GM21367 (cell line): ENCODE measurements around the gene HTT.
"Not testable (repeated sequence)": the region's sequence is repeated elsewhere in the genome, so short reads cannot be mapped to it uniquely, and the experiment has no call there.

ENCODE experiments used
- ATAC-seq: cut with Tn5 transposase; IDR thresholded peaks from one replicate; pipeline ENCODE4 v1.9.1; 2021; ENCODE audit not compliant: unreplicated experiment

The HTT gene

DNA sequence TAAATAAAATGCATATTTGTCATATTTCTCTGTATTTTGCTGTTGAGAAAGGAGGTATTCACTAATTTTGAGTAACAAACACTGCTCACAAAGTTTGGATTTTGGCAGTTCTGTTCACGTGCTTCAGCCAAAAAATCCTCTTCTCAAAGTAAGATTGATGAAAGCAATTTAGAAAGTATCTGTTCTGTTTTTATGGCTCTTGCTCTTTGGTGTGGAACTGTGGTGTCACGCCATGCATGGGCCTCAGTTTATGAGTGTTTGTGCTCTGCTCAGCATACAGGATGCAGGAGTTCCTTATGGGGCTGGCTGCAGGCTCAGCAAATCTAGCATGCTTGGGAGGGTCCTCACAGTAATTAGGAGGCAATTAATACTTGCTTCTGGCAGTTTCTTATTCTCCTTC is 3.3 kb downstream of the HTT start:
- peak; percentile 20 for ATAC-seq

DNA sequence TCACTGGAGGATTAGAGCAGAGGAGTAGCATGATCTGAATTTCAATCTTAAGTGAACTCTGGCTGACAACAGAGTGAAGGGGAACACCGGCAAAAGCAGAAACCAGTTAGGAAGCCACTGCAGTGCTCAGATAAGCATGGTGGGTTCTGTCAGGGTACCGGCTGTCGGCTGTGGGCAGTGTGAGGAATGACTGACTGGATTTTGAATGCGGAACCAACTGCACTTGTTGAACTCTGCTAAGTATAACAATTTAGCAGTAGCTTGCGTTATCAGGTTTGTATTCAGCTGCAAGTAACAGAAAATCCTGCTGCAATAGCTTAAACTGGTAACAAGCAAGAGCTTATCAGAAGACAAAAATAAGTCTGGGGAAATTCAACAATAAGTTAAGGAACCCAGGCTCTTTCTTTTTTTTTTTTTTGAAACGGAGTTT is 5.2 kb downstream of the HTT start:
- ATAC-seq: no peak

DNA sequence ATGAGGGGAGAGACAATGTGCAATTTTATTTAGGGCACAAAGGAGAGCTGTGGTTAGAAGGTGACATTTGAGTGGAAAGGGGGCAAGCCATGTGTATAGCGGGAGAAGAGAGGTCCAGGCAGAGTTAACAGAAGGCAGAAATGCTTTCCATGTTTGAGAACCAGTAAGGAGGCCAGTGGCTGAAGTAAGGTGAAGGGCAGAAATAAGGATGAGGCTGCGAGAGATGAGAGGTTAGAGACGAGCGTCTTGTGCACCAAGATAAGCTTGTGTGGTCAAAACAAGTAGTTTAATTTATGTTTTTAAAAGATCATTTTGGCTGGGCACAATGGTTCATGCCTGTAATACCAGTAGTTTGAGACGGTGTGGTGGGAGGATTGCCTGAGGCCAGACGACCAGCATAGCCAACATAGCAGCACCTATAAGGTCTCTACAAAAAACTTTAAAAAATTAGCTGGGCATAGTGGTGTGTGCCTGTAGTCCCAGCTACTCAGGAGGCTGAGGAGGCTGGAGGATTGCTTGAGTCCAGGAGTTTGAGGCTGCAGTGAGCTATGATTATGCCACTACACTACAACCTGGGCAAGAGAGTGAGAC is 8.5 kb downstream of the HTT start:
- no peak for ATAC-seq

DNA sequence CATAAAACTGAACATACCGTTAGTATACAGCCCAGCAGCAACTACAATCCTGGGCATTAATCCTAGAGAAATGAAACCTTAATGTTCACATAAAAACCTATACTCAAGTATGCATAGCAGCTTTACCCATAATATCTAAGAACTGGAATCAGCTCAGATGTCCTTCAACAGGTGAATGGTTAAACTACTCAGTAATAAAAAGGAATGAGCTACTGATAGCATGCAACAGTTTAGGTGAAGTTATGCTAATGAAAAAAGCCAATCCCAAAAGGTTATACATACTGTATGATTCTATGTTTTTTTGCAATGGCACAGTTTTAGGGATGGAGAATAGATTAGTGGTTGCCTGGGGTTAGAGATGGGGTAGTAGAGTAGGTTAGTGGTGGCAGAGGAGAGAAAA is 9.3 kb downstream of the HTT start:
- no peak for ATAC-seq

DNA sequence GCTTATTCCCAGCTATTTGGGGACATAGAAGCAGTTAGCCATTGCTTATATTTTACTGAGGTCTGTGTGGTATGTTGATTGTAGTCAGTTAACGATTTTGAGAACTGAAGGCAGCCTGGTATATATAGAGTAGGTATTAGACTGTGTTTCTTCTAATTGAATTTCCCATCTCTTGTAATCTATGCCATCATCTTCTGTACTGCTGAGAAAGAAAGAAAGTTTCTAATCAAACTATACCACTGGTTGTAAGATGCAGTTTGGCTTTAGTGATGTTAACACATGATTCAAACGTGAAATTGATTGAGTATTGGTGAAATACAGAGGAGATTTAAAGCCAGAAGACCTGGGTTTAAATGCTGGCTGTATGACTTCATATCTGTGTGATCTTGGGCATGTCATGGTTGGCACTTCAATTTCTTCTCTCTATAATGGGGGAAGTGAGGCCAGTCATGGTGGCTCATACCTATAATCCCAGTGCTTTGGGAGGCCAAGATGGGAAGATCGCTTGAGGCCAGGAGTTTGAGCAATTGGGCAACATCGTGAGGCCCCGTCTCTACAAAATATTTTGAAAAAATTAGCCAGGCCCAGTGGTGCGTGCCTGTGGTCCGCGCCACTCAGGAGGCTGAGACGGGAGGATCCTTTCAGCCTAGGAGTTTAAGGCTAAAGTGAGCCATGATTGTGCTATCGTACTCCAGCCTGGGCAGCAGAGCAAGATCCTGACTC is 11.6 kb downstream of the HTT start:
- ATAC-seq: no peak

DNA sequence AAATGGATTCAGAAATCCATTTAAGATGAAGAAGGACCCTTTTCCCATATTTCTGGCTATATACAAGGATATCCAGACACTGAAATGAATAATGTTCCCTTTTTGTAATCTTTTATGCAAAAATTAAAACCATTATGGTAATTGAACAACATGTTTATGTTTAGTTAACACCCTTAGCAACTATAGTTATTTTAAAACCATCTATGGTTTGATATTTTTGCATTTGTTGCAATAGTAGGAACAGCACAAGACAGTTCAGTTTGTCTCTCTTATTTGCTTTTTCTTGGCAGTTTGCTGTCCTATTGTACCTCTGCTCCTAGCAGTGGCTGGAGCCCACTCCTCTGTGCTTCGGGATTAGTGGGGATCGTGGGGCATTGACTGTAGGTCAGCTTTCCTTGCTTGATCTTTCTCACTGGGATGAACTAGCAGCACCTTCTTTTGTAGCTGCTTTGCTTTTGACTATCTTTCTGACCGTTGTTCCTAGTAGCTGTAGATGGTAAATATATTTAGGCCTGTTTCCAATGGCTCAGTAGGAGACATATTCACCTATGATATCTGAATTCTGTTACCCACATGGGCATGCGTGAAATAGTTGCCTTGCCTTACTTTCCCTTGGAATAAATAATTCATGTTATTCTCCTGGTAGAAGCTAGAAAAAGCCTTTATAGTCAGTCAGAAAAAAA is 12.8 kb downstream of the HTT start:
- no peak for ATAC-seq

DNA sequence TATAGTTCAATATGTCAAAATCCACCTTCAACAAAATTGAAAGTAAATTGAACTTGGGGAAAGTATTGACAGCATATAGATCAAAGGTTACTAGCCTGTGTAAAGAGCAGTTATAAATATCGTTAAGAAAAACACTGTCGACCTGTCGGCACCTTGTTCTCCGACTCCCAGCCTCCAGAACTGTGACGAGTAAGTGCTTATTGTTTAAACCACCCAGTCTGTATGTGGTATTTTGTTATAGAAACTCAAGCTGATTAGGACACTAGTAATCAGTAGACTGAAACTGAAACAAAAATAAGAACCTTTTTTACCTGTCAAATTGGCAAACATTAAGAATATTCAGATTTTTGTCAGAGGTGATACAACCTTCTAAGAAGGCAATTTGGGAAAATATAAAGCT is 17.0 kb downstream of the HTT start:
- ATAC-seq: no peak

DNA sequence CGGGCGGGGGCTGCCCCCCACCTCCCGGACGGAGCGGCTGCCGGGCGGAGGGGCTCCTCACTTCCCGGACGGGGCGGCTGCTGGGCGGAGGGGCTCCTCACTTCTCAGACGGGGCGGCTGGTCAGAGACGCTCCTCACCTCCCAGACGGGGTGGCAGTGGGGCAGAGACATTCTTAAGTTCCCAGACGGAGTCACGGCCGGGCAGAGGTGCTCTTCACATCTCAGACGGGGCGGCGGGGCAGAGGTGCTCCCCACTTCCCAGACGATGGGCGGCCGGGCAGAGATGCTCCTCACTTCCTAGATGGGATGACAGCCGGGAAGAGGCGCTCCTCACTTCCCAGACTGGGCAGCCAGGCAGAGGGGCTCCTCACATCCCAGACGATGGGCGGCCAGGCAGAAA is 20.2 kb downstream of the HTT start:
- ATAC-seq: not testable (repeated sequence)

DNA sequence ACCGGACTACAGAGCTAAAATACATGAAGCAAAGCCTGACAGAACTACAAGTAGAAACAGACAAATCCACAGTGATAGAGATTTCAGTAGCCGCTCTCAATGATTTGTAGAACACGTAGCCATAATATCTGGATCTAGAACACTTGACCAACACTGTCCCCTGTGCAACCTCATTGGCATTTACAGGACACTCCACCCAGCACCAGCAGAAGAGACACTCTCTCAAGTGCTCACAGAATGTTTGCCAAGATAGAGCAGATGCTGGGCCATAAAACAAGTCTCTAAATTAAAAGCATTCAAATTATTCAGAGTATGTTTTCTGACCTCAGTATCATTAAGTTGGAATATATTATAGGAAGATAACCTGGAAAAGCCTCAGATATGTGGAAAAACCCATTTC is 21.7 kb downstream of the HTT start:
- ATAC-seq: no peak

DNA sequence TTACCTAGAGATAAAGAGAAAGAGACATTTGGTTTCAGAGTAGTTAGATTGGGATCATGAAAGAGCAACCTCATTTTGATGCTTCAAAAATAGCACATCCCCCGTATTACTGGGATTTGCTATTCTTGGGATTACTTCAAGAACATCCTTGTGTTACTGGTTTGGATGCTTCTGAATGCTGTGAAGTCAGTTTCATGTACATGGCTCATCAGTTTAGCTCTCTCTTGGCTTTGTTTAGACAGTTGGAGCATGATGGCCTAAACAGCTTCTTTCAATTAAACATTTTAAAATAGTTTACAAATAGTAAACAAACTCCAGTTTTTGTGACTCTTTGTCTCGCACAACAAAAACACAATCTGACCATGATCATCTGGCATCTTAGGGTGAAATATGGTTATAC is 23.9 kb downstream of the HTT start:
- no peak for ATAC-seq

DNA sequence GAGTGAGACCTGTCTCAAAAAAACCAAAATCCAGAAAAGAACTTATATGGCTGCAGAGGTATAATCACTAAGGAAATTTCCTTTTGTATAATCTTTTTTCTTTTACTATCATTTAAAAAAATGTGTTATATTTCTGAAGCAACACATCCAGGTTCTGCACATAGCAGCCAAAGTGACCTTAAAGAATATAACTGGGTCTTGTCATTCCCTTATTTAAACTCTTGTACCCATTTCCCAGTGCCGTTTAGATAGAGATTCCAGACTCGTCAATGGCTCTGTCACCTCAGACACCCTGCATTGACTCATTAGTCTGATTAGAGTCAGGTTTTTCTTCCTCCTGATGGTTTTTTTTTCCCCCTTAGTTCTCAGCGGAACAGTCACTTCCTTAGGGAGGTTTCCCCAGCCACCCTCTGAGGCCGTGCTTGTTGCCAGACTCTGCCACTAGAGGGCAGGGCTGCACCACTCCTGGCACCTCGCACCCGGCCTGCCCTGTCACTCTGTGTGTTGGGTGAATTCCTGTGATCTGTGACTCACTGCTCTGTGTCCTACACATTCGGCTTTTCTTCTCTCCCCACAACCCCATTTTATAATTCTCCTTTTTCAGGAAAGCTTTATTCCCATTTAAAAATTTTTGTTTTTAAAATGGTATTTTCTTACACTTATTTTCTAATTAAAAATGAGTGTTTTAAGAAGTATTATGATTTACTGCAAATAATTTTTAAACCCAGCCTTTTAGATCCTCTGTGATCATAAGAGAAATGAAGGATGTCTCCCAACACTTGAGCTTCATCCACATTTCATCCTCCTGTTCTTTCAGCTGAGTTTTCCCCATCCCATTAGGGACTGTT is 32.1 kb downstream of the HTT start:
- peak; percentile 79 for ATAC-seq

DNA sequence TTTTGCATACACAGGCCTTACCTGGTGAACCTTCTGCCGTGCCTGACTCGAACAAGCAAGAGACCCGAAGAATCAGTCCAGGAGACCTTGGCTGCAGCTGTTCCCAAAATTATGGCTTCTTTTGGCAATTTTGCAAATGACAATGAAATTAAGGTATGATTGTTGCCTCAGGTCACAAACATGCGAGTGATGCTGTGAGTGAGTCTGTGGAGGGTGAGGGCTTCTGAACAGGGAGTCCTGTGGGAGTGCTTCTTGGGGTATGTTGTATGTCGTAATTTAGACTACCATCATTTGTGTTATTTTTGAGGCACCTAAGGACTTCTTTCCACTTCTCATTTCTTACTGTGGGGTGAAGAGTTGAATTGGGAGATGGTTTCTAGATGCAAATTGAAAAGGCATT is 32.8 kb downstream of the HTT start:
- no peak for ATAC-seq

DNA sequence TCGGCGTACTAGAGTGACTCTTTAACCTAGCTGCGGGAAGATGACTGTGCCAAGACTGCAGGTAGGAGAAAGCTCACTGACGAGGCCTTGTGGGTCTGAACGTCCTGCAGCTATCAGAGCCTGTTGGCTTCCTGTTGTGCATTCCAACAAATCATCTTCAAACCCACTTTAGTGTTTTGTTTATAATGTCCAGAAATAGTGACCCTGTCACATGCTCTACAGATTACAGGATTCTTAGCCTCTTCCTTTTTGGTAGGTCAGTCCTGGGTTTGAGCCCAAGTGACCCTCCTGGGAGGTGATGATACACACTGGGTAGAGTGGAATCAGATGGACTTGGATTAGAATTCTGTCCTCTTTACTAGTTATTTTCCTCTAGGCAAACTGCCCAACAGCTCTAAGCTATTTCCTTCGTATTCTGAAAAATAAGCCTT is 33.2 kb downstream of the HTT start:
- ATAC-seq: no peak

DNA sequence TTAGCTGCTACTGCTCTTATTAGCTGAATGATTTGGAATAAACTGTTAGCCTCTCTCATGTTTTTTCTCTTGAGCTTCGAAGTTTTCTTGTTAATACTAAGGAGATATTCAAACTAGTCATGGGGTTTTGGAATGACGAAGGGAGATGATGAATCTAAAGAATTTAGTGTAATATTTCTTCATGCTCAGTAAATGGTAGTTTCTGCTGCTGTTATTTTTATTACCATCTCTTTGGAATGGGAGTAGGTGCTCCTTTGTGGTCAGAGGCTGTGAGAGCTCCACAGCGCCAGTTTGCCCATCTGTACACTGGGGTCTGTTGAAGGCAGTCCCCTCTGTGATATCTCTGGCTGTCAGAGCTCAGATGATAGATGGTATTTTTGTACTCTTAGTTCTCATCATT is 33.7 kb downstream of the HTT start:
- no peak for ATAC-seq

DNA sequence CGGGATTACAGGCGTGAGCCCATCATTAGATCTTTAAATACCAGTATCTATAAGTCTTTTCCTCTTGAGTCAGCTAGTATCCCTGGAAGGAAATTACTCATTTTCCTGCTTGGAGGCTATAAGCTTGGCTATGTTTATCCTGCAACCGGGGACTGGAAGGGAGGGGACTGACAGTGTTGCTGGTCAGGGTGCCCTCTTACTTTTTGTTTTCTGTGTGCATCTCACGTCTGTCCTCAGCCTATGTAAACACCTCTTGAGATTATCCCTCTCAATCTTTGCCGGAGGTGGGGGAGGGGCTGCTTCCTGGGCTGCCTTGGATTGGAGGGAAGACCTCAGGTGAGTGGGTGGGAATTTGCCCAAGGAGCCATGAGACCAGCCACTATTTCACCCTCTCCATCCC is 37.0 kb downstream of the HTT start:
- no peak for ATAC-seq

DNA sequence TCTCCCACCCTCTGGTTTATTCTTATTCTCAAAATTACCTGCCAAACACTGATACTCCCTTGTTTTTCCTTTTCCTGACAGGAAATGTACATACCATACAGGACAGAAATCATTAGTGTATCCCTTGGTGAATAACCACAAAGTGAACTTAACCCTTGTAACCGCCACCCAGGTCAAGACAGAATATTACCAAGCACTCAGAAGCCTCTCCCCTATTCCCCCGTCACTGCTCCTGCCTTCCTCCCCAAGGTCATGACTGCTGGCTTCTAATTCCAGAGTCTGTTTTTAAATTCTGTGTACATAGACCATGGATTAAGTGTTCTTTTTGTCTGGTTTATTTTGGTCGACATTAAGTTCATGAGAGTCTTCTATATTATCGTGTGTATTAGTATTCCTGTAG is 37.7 kb downstream of the HTT start:
- ATAC-seq: no peak

DNA sequence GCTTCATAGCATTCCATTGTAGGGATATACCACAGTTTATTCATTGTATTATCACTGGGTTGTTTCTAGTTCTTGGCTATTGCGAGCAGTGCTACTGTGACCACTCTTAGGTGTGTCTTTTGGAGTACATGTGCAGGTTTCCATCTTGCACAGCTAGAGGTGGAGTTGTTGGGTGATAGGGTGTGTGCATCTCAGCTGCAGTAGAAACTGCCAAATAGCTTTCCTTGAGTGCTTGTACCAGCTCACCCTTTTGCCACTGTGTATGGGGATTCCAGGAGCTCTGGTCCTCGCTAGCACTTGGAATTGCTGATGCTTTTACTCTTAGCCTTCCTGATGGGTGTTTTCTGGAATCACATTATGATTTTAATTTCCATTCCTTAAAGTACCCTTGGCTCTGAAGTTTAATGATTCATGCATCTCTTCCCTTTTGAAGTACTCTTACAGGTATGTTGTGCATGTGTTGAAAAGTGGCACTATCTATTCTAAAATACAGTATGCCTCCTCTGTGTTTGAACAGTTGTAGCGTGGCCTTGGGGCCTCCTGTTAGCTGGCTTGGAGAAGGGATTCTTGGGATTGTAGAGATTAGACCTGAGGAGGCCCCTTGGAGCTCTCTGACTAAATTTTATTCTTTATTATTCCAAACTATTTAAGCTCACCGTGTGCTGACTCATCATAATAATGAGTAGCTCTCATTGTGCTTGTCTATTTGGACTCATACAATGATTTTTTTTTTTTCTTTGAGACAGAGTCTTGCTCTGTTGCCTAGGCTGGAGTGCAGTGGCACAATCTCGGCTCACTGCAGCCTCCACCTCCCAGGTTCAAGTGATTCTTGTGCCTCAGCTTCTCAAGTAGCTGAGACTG is 38.4 kb downstream of the HTT start:
- no peak for ATAC-seq

DNA sequence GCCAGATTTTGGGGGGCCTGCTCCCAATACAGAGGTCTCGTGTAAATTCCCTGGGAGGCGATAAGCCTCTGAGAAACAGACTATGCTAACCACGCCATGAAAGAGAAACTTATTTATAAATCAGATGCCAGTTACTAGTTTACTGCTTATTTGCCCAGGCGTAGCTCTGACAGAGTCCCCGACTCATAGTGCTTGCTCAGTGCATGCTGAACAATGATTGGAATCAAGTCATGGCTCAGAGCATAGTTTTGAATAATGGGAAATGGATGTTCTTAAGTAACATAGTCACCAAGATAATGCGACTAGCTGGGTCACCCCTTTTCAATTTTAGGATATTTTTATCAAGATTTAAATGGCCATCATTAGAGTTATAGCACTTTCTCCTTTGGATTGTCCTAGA is 39.9 kb downstream of the HTT start:
- no peak for ATAC-seq

DNA sequence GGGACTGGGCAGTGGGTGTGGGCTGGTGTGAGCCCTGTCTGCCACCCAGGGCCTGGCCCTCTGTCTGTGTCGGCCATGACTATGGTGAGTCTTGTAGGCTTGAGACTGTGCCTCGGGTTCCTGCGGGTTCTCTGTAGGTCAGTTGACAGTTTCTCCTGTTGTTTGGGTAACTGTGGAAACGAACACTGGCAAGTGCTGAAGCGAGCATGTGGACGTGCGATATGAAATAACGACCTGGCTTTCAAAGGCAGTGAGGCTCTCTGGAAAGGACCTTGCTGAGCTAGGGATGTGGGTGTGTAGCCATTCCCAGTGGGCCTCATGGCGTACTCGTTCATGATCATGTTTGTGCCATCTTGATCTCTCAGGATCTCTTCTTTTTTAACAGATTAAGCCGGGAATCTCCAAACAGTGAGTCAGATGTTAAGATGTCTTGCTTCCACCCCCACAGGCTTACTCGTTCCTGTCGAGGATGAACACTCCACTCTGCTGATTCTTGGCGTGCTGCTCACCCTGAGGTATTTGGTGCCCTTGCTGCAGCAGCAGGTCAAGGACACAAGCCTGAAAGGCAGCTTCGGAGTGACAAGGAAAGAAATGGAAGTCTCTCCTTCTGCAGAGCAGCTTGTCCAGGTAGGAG is 41.3 kb downstream of the HTT start:
- no peak for ATAC-seq

DNA sequence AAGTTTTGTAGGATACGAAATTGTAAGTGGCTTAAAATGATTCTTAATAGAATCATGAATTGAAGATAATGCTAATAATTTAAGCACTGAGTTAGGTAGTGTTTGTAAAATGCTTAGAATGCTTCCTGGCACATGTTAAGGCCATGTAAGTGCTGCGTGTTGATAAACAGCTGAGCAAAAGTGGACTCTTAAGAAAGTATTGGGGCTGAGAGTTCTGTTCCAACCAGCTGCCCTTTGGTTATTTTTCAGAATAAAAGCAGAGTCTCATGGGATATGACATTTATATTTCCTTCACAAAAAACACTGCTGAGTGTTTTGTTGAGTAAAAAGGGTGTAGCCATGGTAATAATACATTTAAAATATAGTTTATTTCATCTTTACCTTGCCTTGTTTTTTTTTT is 42.5 kb downstream of the HTT start:
- no peak for ATAC-seq
